Activated CD8-positive, alpha-beta T cell treated with anti-CD3 and anti-CD28 coated beads for 36 hours (primary cell): ENCODE measurements around the gene FBXL17. TPM values are rescaled to one million over a fixed set of nuclear protein-coding genes. Genes with fewer than 3 reads are reported as not detected.

Experiments used
- ATAC-seq: fragments of 200-7000 bp; cut with Tn5 transposase; one replicate; pipeline ENCODE4 v1.10.0; 2021; ENCODE audit warnings: mild to moderate bottlenecking, moderate library complexity
- CTCF ChIA-PET: fragments of 350-600 bp; sonication (Branson Sonifier 250); formaldehyde crosslinking; loops from one replicate; lab custom pipeline; 2021; ENCODE audit warnings: antibody characterized with exemption; lab: Charles Lee
- POLR2A ChIA-PET: fragments of 350-600 bp; sonication (Branson Sonifier 250); formaldehyde crosslinking; loops from one replicate; lab custom pipeline; 2021; ENCODE audit warnings: antibody characterized with exemption; lab: Charles Lee
- DNase-seq: peaks from one replicate; pipeline ENCODE4 v3.0.0-alpha.2; 2020
- H3K27ac Mint-ChIP-seq: one replicate; pipeline ENCODE4 v1.8.0; 2021; ENCODE audit warnings: mild to moderate bottlenecking, mixed read lengths
- H3K27me3 Mint-ChIP-seq: one replicate; pipeline ENCODE4 v1.8.0; 2021; ENCODE audit warnings: mixed read lengths
- H3K36me3 Mint-ChIP-seq: one replicate; pipeline ENCODE4 v1.8.0; 2021; ENCODE audit warnings: low read depth, mixed read lengths
- H3K4me1 Mint-ChIP-seq: one replicate; pipeline ENCODE4 v1.8.0; 2021; ENCODE audit warnings: low read depth, mixed read lengths
- H3K4me3 Mint-ChIP-seq: one replicate; pipeline ENCODE4 v1.8.0; 2021; ENCODE audit warnings: mild to moderate bottlenecking, moderate library complexity, mixed read lengths
- H3K9me3 Mint-ChIP-seq: one replicate; pipeline ENCODE4 v1.8.0; 2021; ENCODE audit warnings: mixed read lengths
- intact Hi-C: fragments of 100-400 bp; cut with micrococcal nuclease; formaldehyde crosslinking; loops from one replicate; pipeline ENCODE4 v1.10.0; 2022
- total RNA-seq, 2 experiments: library from RNA; stranded (reverse); gene quantifications; one replicate each; pipeline ENCODE4 v1.2.3, GENCODE V29; 2021
- TF ChIP-seq, protein P1 (sequence below): fragments of 200-600 bp; IDR thresholded peaks from one replicate; pipeline ENCODE4 v1.8.0; 2022; ENCODE audit warnings: antibody characterized with exemption, mild to moderate bottlenecking

The FBXL17 gene
- total RNA-seq, 2 experiments from 2014 or later = 3.0 to 5.3 TPM

DNA sequence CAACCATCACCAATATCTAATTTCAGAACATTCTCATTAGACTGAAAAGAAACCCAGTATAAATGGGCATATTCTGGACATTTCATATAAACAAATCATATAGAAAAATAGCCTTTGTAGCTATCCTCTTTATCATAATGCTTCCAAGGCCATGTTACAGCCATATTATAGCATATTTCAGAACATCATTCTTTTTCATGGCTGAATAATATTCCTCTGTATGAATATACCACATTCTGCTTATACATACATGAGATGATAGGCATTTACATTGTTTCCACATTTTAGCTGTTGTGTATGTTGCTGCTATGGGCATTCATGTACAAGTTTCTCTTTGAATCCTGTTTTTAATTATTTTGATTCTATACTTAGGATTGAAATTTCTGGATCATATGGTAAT is 167.0 kb downstream of the FBXL17 start:
- ChIA-PET POLR2A (no interaction called here), CTCF (no interaction called here)
- TF ChIP-seq, protein P1, sequence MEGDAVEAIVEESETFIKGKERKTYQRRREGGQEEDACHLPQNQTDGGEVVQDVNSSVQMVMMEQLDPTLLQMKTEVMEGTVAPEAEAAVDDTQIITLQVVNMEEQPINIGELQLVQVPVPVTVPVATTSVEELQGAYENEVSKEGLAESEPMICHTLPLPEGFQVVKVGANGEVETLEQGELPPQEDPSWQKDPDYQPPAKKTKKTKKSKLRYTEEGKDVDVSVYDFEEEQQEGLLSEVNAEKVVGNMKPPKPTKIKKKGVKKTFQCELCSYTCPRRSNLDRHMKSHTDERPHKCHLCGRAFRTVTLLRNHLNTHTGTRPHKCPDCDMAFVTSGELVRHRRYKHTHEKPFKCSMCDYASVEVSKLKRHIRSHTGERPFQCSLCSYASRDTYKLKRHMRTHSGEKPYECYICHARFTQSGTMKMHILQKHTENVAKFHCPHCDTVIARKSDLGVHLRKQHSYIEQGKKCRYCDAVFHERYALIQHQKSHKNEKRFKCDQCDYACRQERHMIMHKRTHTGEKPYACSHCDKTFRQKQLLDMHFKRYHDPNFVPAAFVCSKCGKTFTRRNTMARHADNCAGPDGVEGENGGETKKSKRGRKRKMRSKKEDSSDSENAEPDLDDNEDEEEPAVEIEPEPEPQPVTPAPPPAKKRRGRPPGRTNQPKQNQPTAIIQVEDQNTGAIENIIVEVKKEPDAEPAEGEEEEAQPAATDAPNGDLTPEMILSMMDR = no peak
- H3K36me3 Mint-ChIP-seq = peaks cover 22% of the 10 kb centered on the region
- H3K27me3 Mint-ChIP-seq = no peaks in the 10 kb centered on the region
- DNase-seq = no peak
- intact Hi-C loops = no loop called here
- peaks cover 12% of the 10 kb centered on the region for H3K9me3 Mint-ChIP-seq
- H3K4me3 Mint-ChIP-seq = no peak overlapping the region
- no peak overlapping the region for H3K27ac Mint-ChIP-seq
- H3K4me1 Mint-ChIP-seq = no peaks in the 10 kb centered on the region
- ATAC-seq = no peak

DNA sequence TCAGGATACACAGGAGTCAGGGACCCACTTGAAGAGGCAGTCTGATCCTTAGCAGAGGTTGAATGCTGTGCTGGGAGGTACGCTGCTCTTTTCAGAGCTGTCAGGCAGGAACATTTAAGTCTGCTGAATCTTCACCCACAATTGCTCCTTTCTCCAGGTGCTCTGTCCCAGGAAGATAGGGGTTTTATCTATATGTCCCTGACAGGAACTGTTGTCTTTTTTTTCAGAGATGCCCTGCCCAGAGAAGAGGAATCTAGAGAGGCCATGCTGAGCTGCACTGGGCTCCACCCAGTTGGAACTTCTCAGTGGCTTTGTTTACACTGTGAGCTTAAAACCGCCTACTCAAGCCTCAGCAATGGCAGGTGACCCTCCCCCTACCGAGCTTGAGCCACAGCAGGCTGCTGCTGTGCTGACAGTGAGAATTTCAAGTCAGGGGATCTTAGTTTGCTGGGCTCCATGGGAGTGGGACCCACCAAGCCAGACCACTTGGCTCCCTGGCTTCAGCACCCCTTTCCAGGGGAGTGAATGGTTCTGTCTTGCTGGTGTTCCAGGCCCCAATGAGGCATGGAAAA is 169.0 kb downstream of the FBXL17 start:
- Mint-ChIP-seq H3K4me3 (no peak overlapping the region), H3K4me1 (no peaks in the 10 kb centered on the region), H3K27ac (no peak overlapping the region), H3K36me3 (peaks cover 17% of the 10 kb centered on the region), H3K9me3 (peaks cover 12% of the 10 kb centered on the region), H3K27me3 (no peaks in the 10 kb centered on the region)
- CTCF ChIA-PET = no interaction called here
- POLR2A ChIA-PET = interaction anchor here (0.7 kb wide), 1 partner anchor 10 kb away, joined by 3 read pairs; no protein-coding TSS in a partner anchor
- intact Hi-C loops = no loop called here
- ATAC-seq (no peak), DNase-seq (no peak)
- TF ChIP-seq, protein P1 = no peak

DNA sequence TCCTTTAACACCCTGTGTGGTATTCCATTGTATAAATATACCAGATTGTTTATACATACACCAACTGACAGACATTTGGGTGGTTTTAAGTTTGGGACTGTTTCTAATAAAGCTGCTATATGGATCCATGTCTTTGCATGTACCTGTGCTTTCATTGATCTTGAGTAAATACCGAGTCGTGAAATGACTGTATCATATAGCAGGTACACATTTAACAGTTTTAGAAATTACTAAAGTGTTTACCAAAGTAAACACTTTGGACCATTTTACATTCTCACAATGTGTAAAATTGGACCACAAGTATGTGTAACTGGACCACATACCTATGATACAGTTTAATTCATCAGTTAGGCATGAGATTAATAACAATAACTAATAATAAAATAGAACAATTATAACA is 175.2 kb downstream of the FBXL17 start:
- CTCF ChIA-PET = no interaction called here
- DNase-seq = no peak
- TF ChIP-seq, protein P1 = no peak
- POLR2A ChIA-PET = no interaction called here
- ATAC-seq = no peak
- no peaks in the 10 kb centered on the region for H3K9me3 Mint-ChIP-seq
- no peaks in the 10 kb centered on the region for H3K36me3 Mint-ChIP-seq
- no peaks in the 10 kb centered on the region for H3K27me3 Mint-ChIP-seq
- H3K27ac Mint-ChIP-seq = no peak overlapping the region
- no peaks in the 10 kb centered on the region for H3K4me1 Mint-ChIP-seq
- intact Hi-C loops = no loop called here
- no peak overlapping the region for H3K4me3 Mint-ChIP-seq

DNA sequence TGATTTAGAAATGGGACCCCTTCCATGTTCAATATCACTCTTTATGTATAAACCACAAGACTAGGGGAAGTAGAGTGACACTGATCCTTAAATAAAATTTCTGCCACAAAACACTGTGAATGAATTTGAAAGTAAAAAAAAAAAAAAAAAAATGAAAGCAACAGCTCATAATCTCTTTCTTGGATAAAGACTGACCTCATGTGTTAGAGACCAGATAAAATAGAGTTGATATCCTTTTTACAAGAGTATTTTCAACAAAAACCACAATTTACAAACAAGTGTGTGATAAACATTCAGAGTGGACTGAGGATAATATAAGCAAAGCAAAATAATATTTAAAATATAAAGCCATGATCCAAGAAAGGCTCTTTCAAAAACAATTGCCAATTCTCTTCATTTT is 180.2 kb downstream of the FBXL17 start:
- no peaks in the 10 kb centered on the region for H3K27me3 Mint-ChIP-seq
- DNase-seq (no peak), ATAC-seq (no peak)
- intact Hi-C loops = no loop called here
- no peaks in the 10 kb centered on the region for H3K36me3 Mint-ChIP-seq
- POLR2A ChIA-PET = no interaction called here
- CTCF ChIA-PET = no interaction called here
- no peak overlapping the region for H3K4me3 Mint-ChIP-seq
- TF ChIP-seq, protein P1 = no peak
- no peak overlapping the region for H3K27ac Mint-ChIP-seq
- H3K4me1 Mint-ChIP-seq = no peaks in the 10 kb centered on the region
- no peaks in the 10 kb centered on the region for H3K9me3 Mint-ChIP-seq

DNA sequence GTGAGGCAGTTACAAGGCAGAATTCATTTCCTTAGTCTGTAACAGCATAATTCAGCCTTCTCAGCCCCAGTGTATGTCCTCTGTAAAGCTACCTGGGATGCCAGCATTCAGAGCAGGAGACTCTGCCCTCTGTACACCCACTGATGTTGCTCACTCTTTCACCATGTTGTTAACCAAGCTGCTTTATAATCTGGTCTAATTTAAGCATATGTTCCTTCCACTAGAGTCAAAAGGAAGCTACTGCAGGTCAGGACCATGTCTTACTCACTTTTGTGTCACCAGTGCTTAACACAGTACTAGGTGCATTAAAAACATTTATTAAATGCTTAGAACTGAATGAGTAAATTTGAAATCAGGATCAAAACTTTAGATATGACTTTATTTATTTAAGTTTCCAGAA is 185.6 kb downstream of the FBXL17 start:
- no peaks in the 10 kb centered on the region for H3K9me3 Mint-ChIP-seq
- POLR2A ChIA-PET = no interaction called here
- CTCF ChIA-PET = interaction anchor here (0.8 kb wide), 1 partner anchor 23 kb away, joined by 3 read pairs; no protein-coding TSS in a partner anchor

More for the DNA sequence above, 185.6 kb downstream of the FBXL17 start:
- Mint-ChIP-seq H3K36me3 (no peaks in the 10 kb centered on the region), H3K27ac (no peak overlapping the region), H3K27me3 (no peaks in the 10 kb centered on the region), H3K4me3 (no peak overlapping the region), H3K4me1 (no peaks in the 10 kb centered on the region)
- TF ChIP-seq, protein P1 = no peak
- intact Hi-C loops = no loop called here
- DNase-seq (no peak), ATAC-seq (peak; percentile 24)
